Ishikawa (cell line): ENCODE results near the gene PCDH1.

Source experiments
- CEBPB ChIP-seq: IDR thresholded peaks from 2 replicates; pipeline ENCODE4 v1.6.1; 2012
- CREB1 ChIP-seq: IDR thresholded peaks from 2 replicates; pipeline ENCODE4 v1.6.1; 2012; ENCODE audit warnings: low read depth
- EGR1 ChIP-seq: IDR thresholded peaks from 2 replicates; pipeline ENCODE4 v1.6.1; 2012
- EP300 ChIP-seq: IDR thresholded peaks from 2 replicates; pipeline ENCODE4 v1.6.1; 2012; ENCODE audit warnings: borderline replicate concordance
- FOXM1 ChIP-seq: IDR thresholded peaks from 2 replicates; pipeline ENCODE4 v1.6.1; 2012; ENCODE audit warnings: low read depth, borderline replicate concordance
- MAX ChIP-seq: IDR thresholded peaks from 2 replicates; pipeline ENCODE4 v1.6.1; 2012
- NFIC ChIP-seq: IDR thresholded peaks from 2 replicates; pipeline ENCODE4 v1.6.1; 2012
- RAD21 ChIP-seq: IDR thresholded peaks from 2 replicates; pipeline ENCODE4 v1.6.1; 2012; ENCODE audit warnings: low read depth
- REST ChIP-seq: IDR thresholded peaks from 2 replicates; pipeline ENCODE4 v1.6.1; 2012; ENCODE audit warnings: low read depth, mild to moderate bottlenecking
- TAF1 ChIP-seq: IDR thresholded peaks from 2 replicates; pipeline ENCODE4 v1.6.1; 2012; ENCODE audit warnings: low read depth, mild to moderate bottlenecking
- TCF12 ChIP-seq: IDR thresholded peaks from 2 replicates; pipeline ENCODE4 v1.6.1; 2012; ENCODE audit warnings: low read depth
- TEAD4 ChIP-seq: IDR thresholded peaks from 2 replicates; pipeline ENCODE4 v1.6.1; 2012
- USF1 ChIP-seq: IDR thresholded peaks from 2 replicates; pipeline ENCODE4 v1.6.1; 2012
- YY1 ChIP-seq: IDR thresholded peaks from 2 replicates; pipeline ENCODE4 v1.6.1; 2012; ENCODE audit warnings: low read depth
- ZBTB7A ChIP-seq: IDR thresholded peaks from 2 replicates; pipeline ENCODE4 v1.6.1; 2012; ENCODE audit warnings: low read depth

PCDH1 gene

GRCh38 chr5:141846031-141846430 lies 32.2 kb downstream of the PCDH1 start:
- no peak for TF ChIP-seq ZBTB7A
- no peak for TF ChIP-seq CREB1

- TF ChIP-seq RAD21: no peak
- no peak for TF ChIP-seq USF1
- no peak for TF ChIP-seq MAX
- no peak for TF ChIP-seq NFIC
- no peak for TF ChIP-seq EGR1
Observed at GRCh38 chr5:141845371-141845851, 32.8 kb downstream of the PCDH1 start.

- no peak for TF ChIP-seq CREB1
Observed at GRCh38 chr5:141844414-141845097, 33.7 kb downstream of the PCDH1 start.

- TF ChIP-seq YY1 (no peak), CREB1 (no peak), REST (no peak), MAX (no peak), NFIC (no peak), ZBTB7A (no peak), EP300 (no peak), CEBPB (no peak), TEAD4 (no peak), RAD21 (no peak), TAF1 (no peak)
Observed at GRCh38 chr5:141843156-141843927, 34.9 kb downstream of the PCDH1 start.

GRCh38 chr5:141841378-141842180 lies 36.6 kb downstream of the PCDH1 start:
- TF ChIP-seq REST: peak; percentile 9; the same call in 1 of the 2 replicates
- TF ChIP-seq TCF12: no peak

GRCh38 chr5:141840826-141841360 lies 37.3 kb downstream of the PCDH1 start:
- TF ChIP-seq EGR1 (no peak), REST (no peak), FOXM1 (no peak), USF1 (no peak), TAF1 (no peak), RAD21 (no peak), CEBPB (no peak), TEAD4 (no peak), TCF12 (no peak), CREB1 (no peak), YY1 (no peak), EP300 (no peak), MAX (no peak), ZBTB7A (no peak), NFIC (no peak)
